H9 (cell line): ENCODE results near the gene SH3RF3. TPM values are rescaled to one million over a fixed set of nuclear protein-coding genes. Genes with fewer than 3 reads are reported as not detected.

Source experiments
- DNase-seq: peaks from one replicate; pipeline ENCODE4 v3.0.0-alpha.2; 2017
- H2AFZ ChIP-seq: one replicate; pipeline ENCODE4 v1.6.1; 2013; ENCODE audit warnings: mild to moderate bottlenecking, low read length, control low read depth, moderate library complexity
- H2AK5ac ChIP-seq: 2 replicates; pipeline ENCODE4 v1.6.1; 2013; ENCODE audit warnings: low read length, control low read depth, mixed read lengths; ENCODE audit not compliant: insufficient read length
- H2BK120ac ChIP-seq: one replicate; pipeline ENCODE4 v1.6.1; 2013; ENCODE audit warnings: low read depth, mild to moderate bottlenecking, low read length, control low read depth, inconsistent platforms; ENCODE audit not compliant: poor library complexity, severe bottlenecking
- H2BK12ac ChIP-seq: 2 replicates; pipeline ENCODE4 v1.6.1; 2013; ENCODE audit warnings: low read length, control low read depth, mixed read lengths, low read depth; ENCODE audit not compliant: insufficient read length
- H2BK15ac ChIP-seq: 2 replicates; pipeline ENCODE4 v1.6.1; 2013; ENCODE audit warnings: low read depth, low read length, control low read depth
- H2BK20ac ChIP-seq: one replicate; pipeline ENCODE4 v1.6.1; 2013; ENCODE audit warnings: low read depth, mild to moderate bottlenecking, low read length, control low read depth, inconsistent platforms; ENCODE audit not compliant: poor library complexity, severe bottlenecking
- H2BK5ac ChIP-seq: 2 replicates; pipeline ENCODE4 v1.6.1; 2013; ENCODE audit warnings: low read length, control low read depth, mixed read lengths; ENCODE audit not compliant: insufficient read length
- H3K14ac ChIP-seq: 2 replicates; pipeline ENCODE4 v1.6.1; 2013; ENCODE audit warnings: low read length, control low read depth; ENCODE audit not compliant: insufficient read depth
- H3K18ac ChIP-seq: 2 replicates; pipeline ENCODE4 v1.6.1; 2013; ENCODE audit warnings: low read depth, mild to moderate bottlenecking, mixed read lengths, low read length, control low read depth; ENCODE audit not compliant: insufficient read length
- H3K23ac ChIP-seq: 2 replicates; pipeline ENCODE4 v1.6.1; 2013; ENCODE audit warnings: low read length, control low read depth, mixed read lengths, low read depth; ENCODE audit not compliant: insufficient read length
- H3K23me2 ChIP-seq: 2 replicates; pipeline ENCODE4 v1.6.1; 2013; ENCODE audit warnings: low read depth, mild to moderate bottlenecking, mixed read lengths, low read length, control low read depth; ENCODE audit not compliant: insufficient read length, poor library complexity, severe bottlenecking
- H3K27ac ChIP-seq: 2 replicates; pipeline ENCODE4 v1.5.1; 2013; ENCODE audit warnings: low read length, control low read depth, mixed read lengths, low read depth; ENCODE audit not compliant: insufficient read length
- H3K27me3 ChIP-seq: 2 replicates; pipeline ENCODE4 v1.6.1; 2013; ENCODE audit warnings: low read length, control low read depth, inconsistent platforms; ENCODE audit not compliant: insufficient read depth
- H3K4ac ChIP-seq: 2 replicates; pipeline ENCODE4 v1.6.1; 2013; ENCODE audit warnings: low read depth, mild to moderate bottlenecking, control low read depth, inconsistent platforms, low read length, moderate library complexity
- H3K4me1 ChIP-seq: 2 replicates; pipeline ENCODE4 v1.6.1; 2013; ENCODE audit warnings: low read length, control low read depth, inconsistent platforms; ENCODE audit not compliant: insufficient read depth
- H3K4me2 ChIP-seq: 2 replicates; pipeline ENCODE4 v1.6.1; 2013; ENCODE audit warnings: low read length, control low read depth, mixed read lengths; ENCODE audit not compliant: insufficient read length, insufficient read depth
- H3K56ac ChIP-seq: 2 replicates; pipeline ENCODE4 v1.6.1; 2013; ENCODE audit warnings: low read depth, mild to moderate bottlenecking, mixed read lengths, low read length, control low read depth; ENCODE audit not compliant: insufficient read length
- H3K79me1 ChIP-seq: 2 replicates; pipeline ENCODE4 v1.6.1; 2013; ENCODE audit warnings: low read depth, mild to moderate bottlenecking, moderate library complexity, low read length, control low read depth, inconsistent platforms; ENCODE audit not compliant: insufficient read depth, poor library complexity, severe bottlenecking
- H3K79me2 ChIP-seq: 2 replicates; pipeline ENCODE4 v1.6.1; 2013; ENCODE audit warnings: low read length, control low read depth, inconsistent platforms; ENCODE audit not compliant: insufficient read depth
- H3K9ac ChIP-seq: 2 replicates; pipeline ENCODE4 v1.6.1; 2013; ENCODE audit warnings: low read length, control low read depth, mixed read lengths; ENCODE audit not compliant: insufficient read length; ENCODE audit errors: extremely low read depth
- H3K9me3 ChIP-seq: one replicate; pipeline ENCODE4 v1.6.1; 2013; ENCODE audit warnings: low read depth, low read length, inconsistent platforms; ENCODE audit not compliant: control insufficient read depth
- H3T11ph ChIP-seq: one replicate; pipeline ENCODE4 v1.6.1; 2013; ENCODE audit warnings: mild to moderate bottlenecking, low read length, control low read depth, inconsistent platforms
- H4K20me1 ChIP-seq: one replicate; pipeline ENCODE4 v1.6.1; 2013; ENCODE audit not compliant: control insufficient read depth, insufficient read length, insufficient read depth
- H4K5ac ChIP-seq: 2 replicates; pipeline ENCODE4 v1.6.1; 2013; ENCODE audit warnings: low read depth, mild to moderate bottlenecking, mixed read lengths, low read length, control low read depth; ENCODE audit not compliant: insufficient read length
- H4K8ac ChIP-seq: replicated peaks from 2 replicates; pipeline ENCODE4 v1.6.1; 2013; ENCODE audit warnings: low read length, control low read depth, mixed read lengths, low read depth; ENCODE audit not compliant: insufficient read length
- H4K91ac ChIP-seq: 2 replicates; pipeline ENCODE4 v1.6.1; 2013; ENCODE audit warnings: low read depth, mild to moderate bottlenecking, moderate library complexity, mixed read lengths, low read length, control low read depth; ENCODE audit not compliant: insufficient read length
- H3K27ac Mint-ChIP-seq, 3 experiments: 2 replicates in 2 of 3; 3 replicates in 1 of 3; pipeline ENCODE4 v1.8.0; 2020 to 2021; ENCODE audit warnings: mixed read lengths in 3 of 3, mild to moderate bottlenecking in 1 of 3, moderate library complexity in 1 of 3
- H3K27me3 Mint-ChIP-seq: 2 replicates; pipeline ENCODE4 v1.8.0; 2021; ENCODE audit warnings: low read depth, mild to moderate bottlenecking, moderate library complexity, mixed read lengths
- H3K36me3 Mint-ChIP-seq, 3 experiments: 2 replicates in 2 of 3; 3 replicates in 1 of 3; pipeline ENCODE4 v1.8.0; 2020 to 2021; ENCODE audit warnings: low read depth in 3 of 3, mixed read lengths in 3 of 3; ENCODE audit not compliant: insufficient read depth in 1 of 3
- H3K4me1 Mint-ChIP-seq, 2 experiments: 2 replicates each; pipeline ENCODE4 v1.8.0; 2020; ENCODE audit warnings: mixed read lengths in 2 of 2
- H3K4me3 Mint-ChIP-seq, 2 experiments: 2 replicates in 1 of 2; 3 replicates in 1 of 2; pipeline ENCODE4 v1.8.0; 2020 to 2021; ENCODE audit warnings: mild to moderate bottlenecking in 2 of 2, mixed read lengths in 2 of 2, moderate library complexity in 1 of 2
- H3K9me3 Mint-ChIP-seq, 2 experiments: 2 replicates in 1 of 2; 3 replicates in 1 of 2; pipeline ENCODE4 v1.8.0; 2020; ENCODE audit warnings: mild to moderate bottlenecking in 2 of 2, mixed read lengths in 2 of 2, moderate library complexity in 1 of 2
- CTCF ChIP-seq: fragments of 200-600 bp; sonication (generic); conservative IDR thresholded peaks from 3 replicates; pipeline ENCODE4 v1.8.0; 2021; ENCODE audit warnings: antibody characterized with exemption, mild to moderate bottlenecking
- WGBS: extraction: QIAGEN DNeasy Blood & Tissue Kit; methylation state at CpG from one replicate; pipeline ENCODE4 v1.1.7; 2013; ENCODE audit warnings: missing lambda C conversion rate, low lambda C conversion rate, mixed read lengths; ENCODE audit not compliant: insufficient read length; ENCODE audit errors: extremely low coverage; 5-methylcytosine and 5-hydroxymethylcytosine counted together
- total RNA-seq: library from RNA; stranded (reverse); gene quantifications from 2 replicates; pipeline ENCODE4 v1.2.1, GENCODE V29; 2021

SH3RF3 gene
- total RNA-seq, 1 experiment from 2014 or later: 0.46 TPM

GRCh38 chr2:109158237-109158636 is 29.2 kb downstream of the SH3RF3 start:
- Histone ChIP-seq H2BK5ac (no peak overlapping the region), H3K4me2 (no peak overlapping the region), H2BK120ac (no peak overlapping the region), H3K4ac (no peak overlapping the region), H3T11ph (no peak overlapping the region), H3K23me2 (no peaks in the 10 kb centered on the region), H2AFZ (no peak overlapping the region), H4K20me1 (no peaks in the 10 kb centered on the region), H3K9me3 (no peaks in the 10 kb centered on the region), H3K9ac (no peak overlapping the region), H3K23ac (no peak overlapping the region), H4K91ac (no peak overlapping the region), H4K5ac (no peak overlapping the region), H2BK20ac (no peak overlapping the region), H2BK15ac (no peak overlapping the region), H3K56ac (no peak overlapping the region), H3K14ac (no peak overlapping the region), H2AK5ac (no peak overlapping the region), H3K27ac (no peak overlapping the region), H3K18ac (no peak overlapping the region), H3K79me1 (no peaks in the 10 kb centered on the region), H4K8ac (no peak overlapping the region), H3K27me3 (no peaks in the 10 kb centered on the region), H3K4me1 (no peaks in the 10 kb centered on the region), H2BK12ac (no peak overlapping the region), H3K79me2 (no peaks in the 10 kb centered on the region)
- peaks cover 12 to 16% of the 10 kb centered on the region in 2 experiments for H3K4me1 Mint-ChIP-seq
- no peaks in the 10 kb centered on the region for H3K9me3 Mint-ChIP-seq
- no peak for DNase-seq
- no peak for TF ChIP-seq CTCF
- no peaks in the 10 kb centered on the region; a peak in 1 of 7 replicates for H3K36me3 Mint-ChIP-seq
- no CpG with 5 or more reads among the region's 5 CpGs for WGBS
- H3K27me3 Mint-ChIP-seq: no peaks in the 10 kb centered on the region; the same call in 1 of the 2 replicates
- H3K27ac Mint-ChIP-seq: no peak overlapping the region
- H3K4me3 Mint-ChIP-seq: no peak overlapping the region
